Activated CD8-positive, alpha-beta T cell treated with anti-CD3 and anti-CD28 coated beads for 36 hours (primary cell): ENCODE results near the gene MITF. TPM values are rescaled to one million over a fixed set of nuclear protein-coding genes. Genes with fewer than 3 reads are reported as not detected.

Source experiments
- ATAC-seq: fragments of 200-7000 bp; cut with Tn5 transposase; one replicate; pipeline ENCODE4 v1.10.0; 2021; ENCODE audit warnings: mild to moderate bottlenecking, moderate library complexity
- CTCF ChIA-PET: fragments of 350-600 bp; sonication (Branson Sonifier 250); formaldehyde crosslinking; loops from one replicate; lab custom pipeline; 2021; ENCODE audit warnings: antibody characterized with exemption; lab: Charles Lee
- POLR2A ChIA-PET: fragments of 350-600 bp; sonication (Branson Sonifier 250); formaldehyde crosslinking; loops from one replicate; lab custom pipeline; 2021; ENCODE audit warnings: antibody characterized with exemption; lab: Charles Lee
- DNase-seq: peaks from one replicate; pipeline ENCODE4 v3.0.0-alpha.2; 2020
- H3K27ac Mint-ChIP-seq: one replicate; pipeline ENCODE4 v1.8.0; 2021; ENCODE audit warnings: mild to moderate bottlenecking, mixed read lengths
- H3K27me3 Mint-ChIP-seq: one replicate; pipeline ENCODE4 v1.8.0; 2021; ENCODE audit warnings: mixed read lengths
- H3K36me3 Mint-ChIP-seq: one replicate; pipeline ENCODE4 v1.8.0; 2021; ENCODE audit warnings: low read depth, mixed read lengths
- H3K4me1 Mint-ChIP-seq: one replicate; pipeline ENCODE4 v1.8.0; 2021; ENCODE audit warnings: low read depth, mixed read lengths
- H3K4me3 Mint-ChIP-seq: one replicate; pipeline ENCODE4 v1.8.0; 2021; ENCODE audit warnings: mild to moderate bottlenecking, moderate library complexity, mixed read lengths
- H3K9me3 Mint-ChIP-seq: one replicate; pipeline ENCODE4 v1.8.0; 2021; ENCODE audit warnings: mixed read lengths
- CTCF ChIP-seq: fragments of 200-600 bp; IDR thresholded peaks from one replicate; pipeline ENCODE4 v1.8.0; 2022; ENCODE audit warnings: antibody characterized with exemption, mild to moderate bottlenecking
- intact Hi-C: fragments of 100-400 bp; cut with micrococcal nuclease; formaldehyde crosslinking; loops from one replicate; pipeline ENCODE4 v1.10.0; 2022
- total RNA-seq, 2 experiments: library from RNA; stranded (reverse); gene quantifications; one replicate each; pipeline ENCODE4 v1.2.3, GENCODE V29; 2021

Gene MITF
- total RNA-seq, 2 experiments from 2014 or later = not detected

- peaks cover 2% of the 10 kb centered on the region for H3K9me3 Mint-ChIP-seq
- no peaks in the 10 kb centered on the region for H3K36me3 Mint-ChIP-seq
- H3K27me3 Mint-ChIP-seq = no peaks in the 10 kb centered on the region
- H3K4me1 Mint-ChIP-seq = no peaks in the 10 kb centered on the region
- POLR2A ChIA-PET = no interaction called here
- TF ChIP-seq CTCF = no peak
- no peak overlapping the region for H3K27ac Mint-ChIP-seq
- intact Hi-C loops = no loop called here
- ATAC-seq = no peak
- H3K4me3 Mint-ChIP-seq = no peak overlapping the region
- DNase-seq = no peak
- CTCF ChIA-PET = no interaction called here
Observed at GRCh38 chr3:69831737-69832136, 92.5 kb downstream of the MITF start.

GRCh38 chr3:69833591-69833990 is 94.3 kb downstream of the MITF start:
- H3K36me3 Mint-ChIP-seq = no peaks in the 10 kb centered on the region
- CTCF ChIA-PET = no interaction called here
- DNase-seq = no peak
- ATAC-seq = no peak
- intact Hi-C loops = no loop called here
- H3K4me3 Mint-ChIP-seq = no peak overlapping the region
- TF ChIP-seq CTCF = no peak
- POLR2A ChIA-PET = no interaction called here
- no peaks in the 10 kb centered on the region for H3K4me1 Mint-ChIP-seq
- H3K27me3 Mint-ChIP-seq = no peaks in the 10 kb centered on the region
- H3K9me3 Mint-ChIP-seq = peaks cover 2% of the 10 kb centered on the region
- no peak overlapping the region for H3K27ac Mint-ChIP-seq

- CTCF ChIA-PET = no interaction called here
- intact Hi-C loops = no loop called here
- DNase-seq (no peak), ATAC-seq (no peak)
- no peak for TF ChIP-seq CTCF
- no peak overlapping the region for H3K4me3 Mint-ChIP-seq
- no peaks in the 10 kb centered on the region for H3K27me3 Mint-ChIP-seq
- no peaks in the 10 kb centered on the region for H3K36me3 Mint-ChIP-seq
- H3K9me3 Mint-ChIP-seq = peaks cover 2% of the 10 kb centered on the region
- POLR2A ChIA-PET = no interaction called here
- no peaks in the 10 kb centered on the region for H3K4me1 Mint-ChIP-seq
- H3K27ac Mint-ChIP-seq = no peak overlapping the region
Observed at GRCh38 chr3:69838217-69838616, 99.0 kb downstream of the MITF start.

GRCh38 chr3:69838696-69839515 is 99.6 kb downstream of the MITF start:
- ChIA-PET CTCF (no interaction called here), POLR2A (no interaction called here)
- ATAC-seq (no peak), DNase-seq (no peak)
- peaks cover 2% of the 10 kb centered on the region for H3K9me3 Mint-ChIP-seq
- no peak overlapping the region for H3K4me3 Mint-ChIP-seq
- intact Hi-C loops = no loop called here
- no peak overlapping the region for H3K27ac Mint-ChIP-seq
- no peaks in the 10 kb centered on the region for H3K27me3 Mint-ChIP-seq
- no peak for TF ChIP-seq CTCF
- no peaks in the 10 kb centered on the region for H3K36me3 Mint-ChIP-seq
- H3K4me1 Mint-ChIP-seq = no peaks in the 10 kb centered on the region

GRCh38 chr3:69842351-69842750 is 103.1 kb downstream of the MITF start:
- intact Hi-C loops = no loop called here
- ATAC-seq (no peak), DNase-seq (no peak)
- H3K27ac Mint-ChIP-seq = no peak overlapping the region
- no peaks in the 10 kb centered on the region for H3K36me3 Mint-ChIP-seq
- no peaks in the 10 kb centered on the region for H3K27me3 Mint-ChIP-seq
- no peaks in the 10 kb centered on the region for H3K9me3 Mint-ChIP-seq
- CTCF ChIA-PET = no interaction called here
- POLR2A ChIA-PET = no interaction called here
- H3K4me3 Mint-ChIP-seq = no peak overlapping the region
- no peak for TF ChIP-seq CTCF
- H3K4me1 Mint-ChIP-seq = no peaks in the 10 kb centered on the region
